GM19351 (cell line): ENCODE measurements around the gene TYMS.

Experiments
- ATAC-seq: cut with Tn5 transposase; IDR thresholded peaks from one replicate; pipeline ENCODE4 v1.9.1; 2021; ENCODE audit warnings: mild to moderate bottlenecking, moderate library complexity; ENCODE audit not compliant: unreplicated experiment

Gene TYMS

GRCh38 chr18:644395-645004, 13.0 kb upstream of the TYMS start:
- ATAC-seq = no peak

GRCh38 chr18:647304-647703, 10.1 kb upstream of the TYMS start:
- ATAC-seq = no peak

GRCh38 chr18:649341-649740, 8.1 kb upstream of the TYMS start:
- ATAC-seq = no peak

DNA sequence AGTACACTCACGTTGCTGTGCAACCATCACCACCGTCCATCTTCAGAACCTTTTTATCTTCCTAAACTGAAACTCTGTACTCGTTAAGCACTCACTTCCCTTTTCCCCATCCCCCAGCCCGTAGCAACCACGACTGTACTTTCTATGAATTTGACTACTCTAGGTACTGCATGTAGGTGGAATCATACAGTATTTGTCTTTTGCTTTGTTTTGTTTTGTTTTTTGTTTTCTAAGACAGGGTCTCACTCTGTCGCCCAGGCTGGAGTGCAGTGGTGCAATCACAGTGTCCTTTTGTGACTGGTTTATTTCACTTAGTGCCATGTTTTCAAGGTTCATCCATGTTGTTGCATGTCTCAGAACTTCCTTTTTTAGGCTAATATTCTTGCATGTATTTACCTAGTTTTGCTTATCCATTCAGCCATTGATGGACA, 7.0 kb upstream of the TYMS start:
- peak; percentile 100 for ATAC-seq

GRCh38 chr18:652131-652530, 5.3 kb upstream of the TYMS start:
- ATAC-seq = no peak

DNA sequence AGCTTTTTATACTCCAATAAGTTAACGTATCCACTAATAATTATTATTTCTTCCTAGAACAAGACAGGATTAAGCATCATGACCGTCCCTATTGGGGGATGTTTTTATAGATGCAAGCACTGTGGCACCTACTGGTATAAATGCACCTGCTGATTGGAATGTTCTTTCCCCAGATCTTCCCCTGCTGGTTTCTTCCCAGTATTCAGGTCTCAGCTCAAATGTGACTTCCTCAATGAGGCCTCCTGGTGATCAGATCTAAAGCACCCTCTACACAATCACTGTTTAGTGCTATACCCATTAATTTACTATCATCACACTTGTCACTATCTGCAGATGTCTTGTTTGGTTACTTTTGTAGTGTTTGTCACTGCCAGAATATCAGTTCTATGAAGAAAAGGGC, 3.9 kb upstream of the TYMS start:
- no peak for ATAC-seq

DNA sequence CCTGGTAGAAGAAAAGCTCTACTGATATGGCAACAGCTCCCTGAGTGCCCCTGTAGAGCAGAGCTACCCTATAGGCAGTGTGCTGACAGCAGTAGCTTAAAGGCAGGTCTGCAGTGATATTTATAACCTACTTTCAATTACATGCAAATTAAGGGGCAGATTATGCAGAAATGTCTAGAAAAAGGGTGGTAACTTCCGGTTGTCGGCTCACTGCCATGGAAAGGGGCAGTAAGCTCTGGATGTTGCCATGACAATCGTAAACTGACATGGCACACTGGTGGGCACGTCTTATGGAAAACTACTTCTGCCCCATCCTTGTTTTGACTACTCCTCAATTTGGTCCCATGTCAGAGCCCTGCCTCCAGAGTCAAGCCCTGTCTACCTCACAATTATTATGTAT, 2.9 kb upstream of the TYMS start:
- ATAC-seq = no peak

DNA sequence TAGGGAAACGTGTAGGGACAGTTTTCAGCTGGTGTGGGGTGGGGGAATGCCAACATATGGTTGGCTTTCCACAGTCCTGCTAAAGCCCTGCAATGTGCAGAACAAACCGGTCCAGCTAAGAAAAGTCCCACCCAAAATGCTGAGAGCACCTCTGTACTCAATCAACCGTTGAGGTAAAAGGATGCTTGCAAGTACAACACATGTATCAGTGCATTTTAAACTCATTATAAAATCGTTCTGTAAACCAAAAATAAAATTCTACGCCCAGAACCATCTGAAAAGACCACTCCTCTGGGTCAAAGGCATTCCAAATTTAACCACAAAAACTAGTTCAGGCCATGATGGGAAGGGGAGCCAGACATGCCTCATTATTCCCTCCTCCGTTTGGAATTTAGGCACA, 2.0 kb upstream of the TYMS start:
- no peak for ATAC-seq

DNA sequence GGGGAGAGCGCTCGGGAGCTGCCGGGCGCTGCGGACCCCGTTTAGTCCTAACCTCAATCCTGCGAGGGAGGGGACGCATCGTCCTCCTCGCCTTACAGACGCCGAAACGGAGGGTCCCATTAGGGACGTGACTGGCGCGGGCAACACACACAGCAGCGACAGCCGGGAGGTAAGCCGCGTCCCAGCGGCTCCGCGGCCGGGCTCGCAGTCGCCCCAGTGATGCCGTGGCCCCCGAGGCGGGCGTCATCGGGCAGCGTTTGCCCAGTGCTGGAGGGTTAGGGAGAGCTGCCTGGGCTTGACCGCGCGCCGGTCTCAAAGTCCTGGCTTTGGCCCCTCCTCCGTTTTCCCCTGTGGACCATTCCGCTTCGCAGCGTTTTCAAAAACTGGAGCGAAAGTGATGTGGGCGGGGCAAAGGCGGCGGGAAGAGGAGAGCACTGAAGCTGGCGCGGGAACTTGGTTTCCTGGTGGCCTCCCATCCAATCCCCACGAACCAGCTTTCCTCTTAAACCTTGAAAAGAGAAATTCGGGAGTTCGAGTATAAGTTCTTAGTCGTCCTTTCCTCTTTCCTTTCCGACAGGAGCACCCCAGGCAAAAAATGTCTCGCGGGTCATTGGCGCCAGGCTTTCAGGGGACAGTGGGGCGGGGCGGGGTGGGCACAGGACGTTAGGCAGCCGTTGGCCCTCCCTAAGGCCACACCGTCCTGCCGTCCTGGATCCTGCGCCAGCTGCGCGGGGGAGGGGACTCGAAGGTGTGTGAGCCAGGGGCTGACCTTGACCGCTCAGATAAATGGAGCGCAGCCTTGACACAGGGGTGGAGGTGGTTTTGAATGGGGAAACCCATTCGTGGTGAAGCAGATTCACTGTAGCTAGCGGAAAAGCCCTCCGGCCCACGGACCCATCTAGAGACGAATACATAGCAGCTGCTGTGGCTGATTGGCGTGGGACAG, 821 bp downstream of the TYMS start:
- peak; percentile 51 for ATAC-seq

DNA sequence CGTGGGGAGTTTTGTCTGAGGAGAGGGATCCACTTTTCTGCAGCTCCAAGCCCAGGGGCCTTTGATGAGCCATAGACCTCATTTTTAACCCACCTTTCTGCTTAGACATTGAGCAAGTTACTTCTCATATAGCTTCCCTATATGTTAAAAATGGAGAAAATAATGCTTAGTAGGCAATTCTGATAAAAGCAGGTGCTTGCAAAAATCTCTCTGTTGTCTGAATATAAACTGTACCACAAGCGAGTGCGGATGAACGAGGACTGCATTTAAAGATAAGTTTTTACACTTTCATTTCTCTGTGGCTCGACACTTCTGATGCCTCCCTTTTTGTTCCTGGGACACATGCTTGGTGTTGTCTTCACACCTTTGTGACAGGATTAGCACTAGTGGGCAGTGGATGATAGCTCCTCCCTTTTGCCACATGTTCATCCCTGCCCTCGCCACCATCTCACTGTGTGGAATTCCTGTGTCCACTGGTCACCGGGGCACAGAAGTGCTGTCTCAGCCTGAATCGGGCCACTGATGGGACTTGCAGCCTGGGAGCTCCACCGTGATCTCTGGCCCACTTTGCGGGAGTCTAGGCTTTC, 1.6 kb downstream of the TYMS start:
- no peak for ATAC-seq

DNA sequence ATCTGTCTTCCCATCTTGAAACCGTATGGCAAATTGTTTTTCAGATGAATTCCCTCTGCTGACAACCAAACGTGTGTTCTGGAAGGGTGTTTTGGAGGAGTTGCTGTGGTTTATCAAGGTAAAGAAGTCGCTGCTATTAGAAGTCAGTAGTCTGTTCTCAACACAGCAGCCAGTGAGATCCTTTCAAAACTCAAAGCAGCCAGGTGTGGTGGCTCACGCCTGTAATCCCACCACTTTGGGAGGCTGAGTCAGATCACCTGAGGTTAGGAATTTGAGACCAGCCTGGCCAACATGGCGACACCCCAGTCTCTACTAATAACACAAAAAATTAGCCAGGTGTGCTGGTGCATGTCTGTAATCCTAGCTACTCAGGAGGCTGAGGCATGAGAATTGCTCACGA, 2.1 kb downstream of the TYMS start:
- ATAC-seq = no peak

GRCh38 chr18:662197-662596, 4.7 kb downstream of the TYMS start:
- ATAC-seq = no peak

DNA sequence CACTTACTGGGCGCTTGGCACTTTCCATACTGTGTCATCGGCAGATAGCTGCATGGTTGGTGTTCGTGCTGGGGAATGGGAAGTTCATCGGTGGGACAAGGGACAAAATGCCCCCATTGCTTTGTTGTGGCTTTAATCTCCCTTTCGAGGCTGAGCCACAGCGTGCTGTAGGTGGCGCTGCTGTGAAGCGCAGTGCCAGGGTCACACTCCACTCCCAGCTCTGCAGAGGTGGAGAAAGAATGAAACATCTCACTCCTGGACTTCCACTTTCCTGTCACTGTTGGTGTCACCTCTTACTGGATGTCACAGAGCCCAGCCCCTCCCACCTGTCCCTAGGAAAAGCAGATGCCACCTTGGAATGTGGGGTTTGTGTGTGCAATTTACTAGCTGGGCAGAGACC, 8.7 kb downstream of the TYMS start:
- no peak for ATAC-seq

DNA sequence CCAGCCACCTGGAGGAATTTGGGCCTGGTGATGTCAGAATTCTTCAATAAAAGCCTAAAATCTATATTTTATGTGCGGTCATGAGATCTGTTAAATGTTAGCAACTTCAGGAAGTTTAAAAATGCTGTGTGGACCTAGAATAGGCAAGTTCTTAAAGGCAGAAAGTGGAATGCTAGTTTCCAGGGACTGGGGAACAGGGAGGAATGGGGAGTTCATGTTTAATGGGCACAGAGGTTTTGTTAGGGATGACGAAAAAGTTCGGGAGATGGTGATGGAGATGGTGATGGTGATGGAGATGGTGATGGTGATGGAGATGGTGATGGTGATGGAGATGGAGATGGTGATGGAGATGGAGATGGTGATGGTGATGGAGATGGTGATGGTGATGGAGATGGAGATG, 9.2 kb downstream of the TYMS start:
- no peak for ATAC-seq

- ATAC-seq = no peak
These were observed 10.8 kb downstream of the TYMS start for GRCh38 chr18:668260-668659.

- no peak for ATAC-seq
These were observed 11.6 kb downstream of the TYMS start for GRCh38 chr18:669077-669476.

GRCh38 chr18:670522-670921, 13.1 kb downstream of the TYMS start:
- ATAC-seq = no peak

- ATAC-seq = no peak
These were observed 14.0 kb downstream of the TYMS start for GRCh38 chr18:671405-671804.

- ATAC-seq = no peak
These were observed 15.9 kb downstream of the TYMS start for GRCh38 chr18:673317-673716.

DNA sequence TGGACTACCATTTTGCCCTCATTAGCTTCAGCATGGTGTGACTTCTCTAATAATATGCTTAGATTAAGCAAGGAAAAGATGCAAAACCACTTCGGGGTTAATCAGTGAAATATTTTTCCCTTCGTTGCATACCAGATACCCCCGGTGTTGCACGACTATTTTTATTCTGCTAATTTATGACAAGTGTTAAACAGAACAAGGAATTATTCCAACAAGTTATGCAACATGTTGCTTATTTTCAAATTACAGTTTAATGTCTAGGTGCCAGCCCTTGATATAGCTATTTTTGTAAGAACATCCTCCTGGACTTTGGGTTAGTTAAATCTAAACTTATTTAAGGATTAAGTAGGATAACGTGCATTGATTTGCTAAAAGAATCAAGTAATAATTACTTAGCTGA, 16.3 kb downstream of the TYMS start:
- no peak for ATAC-seq

- ATAC-seq = no peak
These were observed 17.9 kb downstream of the TYMS start for GRCh38 chr18:675307-675706.

GRCh38 chr18:676069-676468, 18.6 kb downstream of the TYMS start:
- ATAC-seq = no peak
